DND-41 (cell line): ENCODE data around the gene TMEM266.

Experiments used
- ATAC-seq: fragments of 200-7000 bp; cut with Tn5 transposase; 3 replicates; pipeline ENCODE4 v1.9.1; 2021; ENCODE audit warnings: low read depth; ENCODE audit not compliant: insufficient read depth
- DNase-seq: peaks from one replicate; pipeline ENCODE4 v3.0.0-alpha.2; 2020
- H2AFZ ChIP-seq: 2 replicates; pipeline ENCODE4 v1.6.0; 2012; ENCODE audit warnings: low read depth, low read length
- H3K27ac ChIP-seq: 2 replicates; pipeline ENCODE4 v1.5.1; 2012; ENCODE audit warnings: low read length, inconsistent platforms
- H3K27me3 ChIP-seq: fragments of 200-600 bp; sonication (generic); 2 replicates; pipeline ENCODE4 v1.6.0; 2012; ENCODE audit warnings: low read length, mild to moderate bottlenecking, inconsistent platforms; ENCODE audit not compliant: insufficient read depth, poor library complexity
- H3K36me3 ChIP-seq: 2 replicates; pipeline ENCODE4 v1.5.1; 2012; ENCODE audit warnings: low read length, inconsistent platforms; ENCODE audit not compliant: insufficient read depth
- H3K4me1 ChIP-seq: 2 replicates; pipeline ENCODE4 v1.5.1; 2012; ENCODE audit warnings: mild to moderate bottlenecking, low read length; ENCODE audit not compliant: insufficient read depth
- H3K4me2 ChIP-seq: 2 replicates; pipeline ENCODE4 v1.6.0; 2012; ENCODE audit warnings: mild to moderate bottlenecking, moderate library complexity, low read length, inconsistent platforms; ENCODE audit not compliant: insufficient read depth
- H3K4me3 ChIP-seq, 2 experiments: fragments of 200-600 bp in 1 of 2; shearing (Covaris generic) in 1 of 2; 2 replicates each; pipeline ENCODE4 v1.5.1; 2012 to 2016; ENCODE audit warnings: inconsistent platforms in 2 of 2, low read length in 2 of 2, mild to moderate bottlenecking in 2 of 2, low read depth in 1 of 2, moderate library complexity in 1 of 2
- H3K79me2 ChIP-seq: 2 replicates; pipeline ENCODE4 v1.6.0; 2012; ENCODE audit warnings: low read length, inconsistent platforms; ENCODE audit not compliant: insufficient read depth
- H3K9ac ChIP-seq: 2 replicates; pipeline ENCODE4 v1.6.0; 2012; ENCODE audit warnings: low read depth, mild to moderate bottlenecking, inconsistent platforms, low read length, moderate library complexity
- H3K9me3 ChIP-seq: 2 replicates; pipeline ENCODE4 v1.5.1; 2012; ENCODE audit warnings: low read length, moderate library complexity, mild to moderate bottlenecking, inconsistent platforms; ENCODE audit not compliant: insufficient read depth, severe bottlenecking
- H4K20me1 ChIP-seq: 2 replicates; pipeline ENCODE4 v1.6.0; 2012; ENCODE audit warnings: low read length; ENCODE audit not compliant: insufficient read depth
- CTCF ChIP-seq: IDR thresholded peaks from 2 replicates; pipeline ENCODE4 v1.5.1; 2012; ENCODE audit warnings: borderline replicate concordance, low read length, moderate library complexity, mild to moderate bottlenecking; ENCODE audit not compliant: poor library complexity, severe bottlenecking; ENCODE audit errors: extremely low read depth
- EZH2 ChIP-seq: IDR thresholded peaks from 3 replicates; pipeline ENCODE4 v1.6.1; 2012; ENCODE audit warnings: borderline replicate concordance, low read depth, mild to moderate bottlenecking, moderate library complexity, low read length, inconsistent platforms; ENCODE audit not compliant: severe bottlenecking

TMEM266 gene

GRCh38 chr15:76178296-76179000 is 118.7 kb downstream of the TMEM266 start:
- H3K9me3 ChIP-seq: no peaks in the 10 kb centered on the region
- no peaks in the 10 kb centered on the region; the same call in 1 of the 2 replicates for H4K20me1 ChIP-seq
- DNase-seq (no peak), ATAC-seq (no peak)
- no peak overlapping the region for H3K9ac ChIP-seq
- no peaks in the 10 kb centered on the region for H3K36me3 ChIP-seq
- no peak overlapping the region for H3K27ac ChIP-seq
- H3K4me3 ChIP-seq: no peak overlapping the region
- TF ChIP-seq CTCF (no peak), EZH2 (no peak)
- no peaks in the 10 kb centered on the region for H3K27me3 ChIP-seq
- H3K79me2 ChIP-seq: no peaks in the 10 kb centered on the region
- no peaks in the 10 kb centered on the region for H3K4me1 ChIP-seq
- H2AFZ ChIP-seq: no peak overlapping the region
- H3K4me2 ChIP-seq: no peak overlapping the region

GRCh38 chr15:76179023-76179422 is 119.2 kb downstream of the TMEM266 start:
- DNase-seq: no peak
- H3K79me2 ChIP-seq: no peaks in the 10 kb centered on the region
- no peak overlapping the region for H3K4me3 ChIP-seq
- ATAC-seq: no peak
- H3K27me3 ChIP-seq: no peaks in the 10 kb centered on the region
- H3K4me1 ChIP-seq: no peaks in the 10 kb centered on the region
- no peak overlapping the region for H3K9ac ChIP-seq
- TF ChIP-seq EZH2: no peak
- TF ChIP-seq CTCF: no peak
- H3K36me3 ChIP-seq: no peaks in the 10 kb centered on the region
- no peak overlapping the region for H3K27ac ChIP-seq
- no peaks in the 10 kb centered on the region; the same call in 1 of the 2 replicates for H4K20me1 ChIP-seq
- no peak overlapping the region for H2AFZ ChIP-seq
- no peak overlapping the region for H3K4me2 ChIP-seq
- no peaks in the 10 kb centered on the region for H3K9me3 ChIP-seq

GRCh38 chr15:76180321-76180720 is 120.5 kb downstream of the TMEM266 start:
- H3K27ac ChIP-seq: no peak overlapping the region
- ATAC-seq: no peak
- TF ChIP-seq CTCF (no peak), EZH2 (no peak)
- H3K4me3 ChIP-seq: no peak overlapping the region
- H3K9me3 ChIP-seq: no peaks in the 10 kb centered on the region
- no peaks in the 10 kb centered on the region for H3K79me2 ChIP-seq
- H4K20me1 ChIP-seq: no peaks in the 10 kb centered on the region; the same call in 1 of the 2 replicates
- H3K4me1 ChIP-seq: no peaks in the 10 kb centered on the region
- no peak overlapping the region for H3K9ac ChIP-seq
- no peak overlapping the region for H3K4me2 ChIP-seq
- no peak overlapping the region for H2AFZ ChIP-seq
- DNase-seq: no peak
- H3K36me3 ChIP-seq: no peaks in the 10 kb centered on the region
- H3K27me3 ChIP-seq: no peaks in the 10 kb centered on the region

GRCh38 chr15:76181705-76182107 is 121.9 kb downstream of the TMEM266 start:
- TF ChIP-seq CTCF (no peak), EZH2 (no peak)

More at GRCh38 chr15:76181705-76182107, 121.9 kb downstream of the TMEM266 start:
- Histone ChIP-seq H3K4me3 (no peak overlapping the region), H2AFZ (no peak overlapping the region), H3K9ac (no peak overlapping the region), H3K36me3 (no peaks in the 10 kb centered on the region), H3K27me3 (no peaks in the 10 kb centered on the region), H3K4me2 (no peak overlapping the region), H4K20me1 (no peaks in the 10 kb centered on the region; the same call in 1 of the 2 replicates), H3K79me2 (no peaks in the 10 kb centered on the region), H3K27ac (no peak overlapping the region), H3K9me3 (no peaks in the 10 kb centered on the region), H3K4me1 (no peaks in the 10 kb centered on the region)
- ATAC-seq (no peak), DNase-seq (no peak)
